ENCODE data around the gene UGT2B7. TPM values are rescaled to one million over a fixed set of nuclear protein-coding genes. Genes with fewer than 3 reads are reported as not detected.

UGT2B7 gene
- total RNA-seq, 1 donor from 2014 or later = 0.97 TPM

DNA sequence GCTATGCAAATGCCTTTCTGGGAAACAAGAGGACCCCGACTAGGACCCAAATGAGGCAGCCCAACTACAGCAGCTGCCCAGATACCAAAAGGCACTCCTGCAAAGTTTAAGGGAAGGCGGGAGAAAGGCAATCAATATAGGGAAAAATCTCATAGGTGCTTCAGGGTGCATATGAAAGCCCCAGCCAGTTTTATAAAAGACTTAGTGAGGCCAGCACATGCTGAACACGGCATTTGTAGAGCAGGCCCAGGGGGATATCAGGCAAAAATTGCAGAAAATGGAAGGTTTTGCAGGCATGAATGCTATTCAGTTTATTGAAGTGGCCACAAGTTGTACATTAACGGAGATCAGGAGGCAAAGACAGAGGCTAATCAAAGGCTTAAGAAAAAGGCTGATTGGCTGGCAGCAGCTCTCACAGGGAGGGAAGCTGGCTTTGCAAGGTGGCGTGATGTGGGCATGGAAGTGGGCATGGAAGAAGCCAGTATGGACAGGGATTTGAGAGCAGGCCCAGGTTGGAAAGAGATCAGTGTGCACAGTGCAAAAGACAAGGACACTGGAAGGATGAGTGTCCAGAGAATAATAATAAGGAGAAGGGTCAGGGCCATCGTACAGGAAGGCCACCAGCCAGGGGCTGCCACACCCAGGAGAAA lies 37.7 kb upstream of the UGT2B7 start:
- H3K9me3 Mint-ChIP-seq (ENCODE audit: unreplicated experiment) = no peaks in the 10 kb centered on the region
- DNase-seq (ENCODE audit: extremely low spot score, unreplicated experiment) = no peak
- TF ChIP-seq, protein P1, sequence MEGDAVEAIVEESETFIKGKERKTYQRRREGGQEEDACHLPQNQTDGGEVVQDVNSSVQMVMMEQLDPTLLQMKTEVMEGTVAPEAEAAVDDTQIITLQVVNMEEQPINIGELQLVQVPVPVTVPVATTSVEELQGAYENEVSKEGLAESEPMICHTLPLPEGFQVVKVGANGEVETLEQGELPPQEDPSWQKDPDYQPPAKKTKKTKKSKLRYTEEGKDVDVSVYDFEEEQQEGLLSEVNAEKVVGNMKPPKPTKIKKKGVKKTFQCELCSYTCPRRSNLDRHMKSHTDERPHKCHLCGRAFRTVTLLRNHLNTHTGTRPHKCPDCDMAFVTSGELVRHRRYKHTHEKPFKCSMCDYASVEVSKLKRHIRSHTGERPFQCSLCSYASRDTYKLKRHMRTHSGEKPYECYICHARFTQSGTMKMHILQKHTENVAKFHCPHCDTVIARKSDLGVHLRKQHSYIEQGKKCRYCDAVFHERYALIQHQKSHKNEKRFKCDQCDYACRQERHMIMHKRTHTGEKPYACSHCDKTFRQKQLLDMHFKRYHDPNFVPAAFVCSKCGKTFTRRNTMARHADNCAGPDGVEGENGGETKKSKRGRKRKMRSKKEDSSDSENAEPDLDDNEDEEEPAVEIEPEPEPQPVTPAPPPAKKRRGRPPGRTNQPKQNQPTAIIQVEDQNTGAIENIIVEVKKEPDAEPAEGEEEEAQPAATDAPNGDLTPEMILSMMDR (IDR thresholded peaks at IDR 0.05) = no peak
- H3K36me3 Mint-ChIP-seq (ENCODE audit: unreplicated experiment) = no peaks in the 10 kb centered on the region
- H3K27me3 Mint-ChIP-seq (ENCODE audit: unreplicated experiment) = no peaks in the 10 kb centered on the region
- H3K4me1 Mint-ChIP-seq (ENCODE audit: unreplicated experiment) = peaks cover 21% of the 10 kb centered on the region
- H3K27ac Mint-ChIP-seq (ENCODE audit: unreplicated experiment) = peak overlapping the region; percentile 72
- H3K4me3 Mint-ChIP-seq (ENCODE audit: unreplicated experiment) = peak overlapping the region; percentile 50

DNA sequence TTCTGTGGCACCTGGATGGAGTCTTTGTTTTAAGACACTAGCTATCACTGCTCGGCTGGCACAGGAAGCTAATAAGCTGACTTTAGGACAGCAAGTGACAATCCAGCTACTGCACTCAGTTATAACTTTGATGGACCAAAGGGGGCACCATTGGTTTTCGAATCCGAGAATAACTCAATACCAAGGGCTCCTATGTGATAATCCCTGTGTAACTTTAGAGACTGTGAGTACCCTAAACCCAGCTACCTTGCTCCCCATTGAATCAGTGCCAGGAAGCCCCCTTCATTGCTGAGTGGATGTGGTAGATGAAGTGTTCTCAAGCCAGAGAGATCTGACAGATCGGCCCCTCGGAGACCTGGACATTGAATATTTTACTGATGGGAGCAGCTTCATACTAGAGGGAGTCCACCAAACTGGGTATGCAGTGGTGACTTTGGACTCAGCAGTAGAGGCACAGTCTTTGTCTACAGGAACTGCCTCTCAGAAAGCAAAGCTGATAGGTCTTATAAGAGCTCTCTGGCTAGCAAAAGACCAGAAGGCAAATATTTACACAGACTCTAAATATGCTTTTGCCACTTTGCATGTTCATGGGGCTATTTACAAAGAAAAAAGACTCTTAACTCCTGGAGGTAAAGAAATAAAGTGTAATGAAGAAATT lies 35.5 kb upstream of the UGT2B7 start:
- Mint-ChIP-seq H3K4me1 (ENCODE audit: unreplicated experiment) (peaks cover 17% of the 10 kb centered on the region), H3K9me3 (ENCODE audit: unreplicated experiment) (no peaks in the 10 kb centered on the region), H3K27ac (ENCODE audit: unreplicated experiment) (no peak overlapping the region), H3K27me3 (ENCODE audit: unreplicated experiment) (no peaks in the 10 kb centered on the region), H3K4me3 (ENCODE audit: unreplicated experiment) (no peak overlapping the region), H3K36me3 (ENCODE audit: unreplicated experiment) (no peaks in the 10 kb centered on the region)
- TF ChIP-seq, protein P1 (IDR thresholded peaks at IDR 0.05) = no peak
- no peak for DNase-seq (ENCODE audit: extremely low spot score, unreplicated experiment)

DNA sequence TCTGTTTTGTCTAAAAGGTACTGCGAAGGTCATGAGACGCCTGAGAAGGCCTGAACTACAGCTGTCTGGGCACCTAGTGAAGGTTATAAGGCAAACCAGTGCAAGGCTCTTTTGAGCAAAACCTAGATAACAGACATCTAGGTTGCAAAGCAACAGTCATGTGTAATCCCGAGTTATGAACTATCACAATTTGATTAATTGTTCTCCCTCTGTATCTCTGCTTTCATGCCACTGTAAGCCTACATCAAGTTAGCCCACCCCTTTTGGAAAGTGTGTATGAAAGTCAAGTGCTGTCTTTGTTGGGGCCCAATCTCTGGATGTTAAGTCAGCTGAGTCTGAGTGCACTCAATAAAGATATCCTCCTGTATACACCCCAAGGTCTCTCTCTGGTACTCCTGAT lies 31.9 kb upstream of the UGT2B7 start:
- H3K27ac Mint-ChIP-seq (ENCODE audit: unreplicated experiment) = no peak overlapping the region
- H3K4me3 Mint-ChIP-seq (ENCODE audit: unreplicated experiment) = no peak overlapping the region
- no peak for DNase-seq (ENCODE audit: extremely low spot score, unreplicated experiment)
- H3K9me3 Mint-ChIP-seq (ENCODE audit: unreplicated experiment) = no peaks in the 10 kb centered on the region
- peaks cover 2% of the 10 kb centered on the region for H3K27me3 Mint-ChIP-seq (ENCODE audit: unreplicated experiment)
- no peaks in the 10 kb centered on the region for H3K36me3 Mint-ChIP-seq (ENCODE audit: unreplicated experiment)
- no peaks in the 10 kb centered on the region for H3K4me1 Mint-ChIP-seq (ENCODE audit: unreplicated experiment)
- TF ChIP-seq, protein P1 (IDR thresholded peaks at IDR 0.05) = no peak

DNA sequence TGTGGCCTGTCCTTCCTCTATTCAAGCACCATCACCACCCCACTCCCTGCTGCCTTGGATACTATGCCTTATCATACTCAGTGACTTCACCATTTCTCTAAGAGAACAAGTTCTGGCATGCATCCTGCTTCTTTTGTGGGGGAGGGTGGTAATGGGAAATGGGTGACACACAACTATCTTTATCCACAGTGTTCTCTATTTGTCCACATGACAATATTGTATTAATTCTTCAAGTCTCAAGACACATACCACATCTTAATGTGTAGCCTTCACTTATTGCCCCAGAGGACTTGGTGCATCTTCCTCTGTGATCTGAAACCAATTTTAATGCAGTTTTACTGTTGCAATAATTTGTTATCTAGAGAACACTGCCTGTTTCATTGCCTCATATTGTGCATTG lies 29.3 kb upstream of the UGT2B7 start:
- DNase-seq (ENCODE audit: extremely low spot score, unreplicated experiment) = no peak
- TF ChIP-seq, protein P1 (IDR thresholded peaks at IDR 0.05) = no peak
- Mint-ChIP-seq H3K4me1 (ENCODE audit: unreplicated experiment) (no peaks in the 10 kb centered on the region), H3K27me3 (ENCODE audit: unreplicated experiment) (peaks cover 7% of the 10 kb centered on the region), H3K36me3 (ENCODE audit: unreplicated experiment) (no peaks in the 10 kb centered on the region), H3K9me3 (ENCODE audit: unreplicated experiment) (no peaks in the 10 kb centered on the region), H3K27ac (ENCODE audit: unreplicated experiment) (no peak overlapping the region), H3K4me3 (ENCODE audit: unreplicated experiment) (no peak overlapping the region)

DNA sequence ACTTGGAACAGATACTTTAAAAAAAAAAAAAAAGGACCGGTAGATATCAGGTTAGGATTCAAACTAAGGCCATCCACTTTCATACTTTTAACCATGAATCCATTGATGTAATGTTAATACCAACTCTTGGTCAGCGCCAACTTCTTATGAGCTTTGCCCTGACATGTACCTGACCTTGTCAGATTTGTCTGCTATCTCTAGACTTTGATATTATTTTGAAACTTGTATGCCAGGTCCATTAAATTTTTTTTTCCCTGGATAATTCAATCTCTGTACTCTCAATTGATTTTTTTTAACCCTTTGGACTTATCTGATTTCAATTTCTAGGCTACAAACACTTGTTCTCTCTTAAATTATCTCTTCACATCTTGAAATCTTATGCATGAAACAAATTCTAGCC lies 27.2 kb upstream of the UGT2B7 start:
- TF ChIP-seq, protein P1 (IDR thresholded peaks at IDR 0.05) = no peak
- no peaks in the 10 kb centered on the region for H3K9me3 Mint-ChIP-seq (ENCODE audit: unreplicated experiment)
- H3K36me3 Mint-ChIP-seq (ENCODE audit: unreplicated experiment) = no peaks in the 10 kb centered on the region
- H3K4me3 Mint-ChIP-seq (ENCODE audit: unreplicated experiment) = no peak overlapping the region
- H3K27ac Mint-ChIP-seq (ENCODE audit: unreplicated experiment) = no peak overlapping the region
- H3K27me3 Mint-ChIP-seq (ENCODE audit: unreplicated experiment) = peaks cover 10% of the 10 kb centered on the region
- no peaks in the 10 kb centered on the region for H3K4me1 Mint-ChIP-seq (ENCODE audit: unreplicated experiment)
- DNase-seq (ENCODE audit: extremely low spot score, unreplicated experiment) = no peak

Measured in osteocyte (in vitro differentiated cells).